B cell (primary cell): ENCODE data around the gene SHC3. TPM values are rescaled to one million over a fixed set of nuclear protein-coding genes. Genes with fewer than 3 reads are reported as not detected.

Source experiments
- ATAC-seq: fragments of 200-7000 bp; cut with Tn5 transposase; one replicate; pipeline ENCODE4 v1.10.0; 2021; ENCODE audit warnings: low read depth, mild to moderate bottlenecking, moderate number of reproducible peaks, moderate library complexity
- CTCF ChIA-PET: fragments of 350-600 bp; sonication (Branson Sonifier 250); formaldehyde crosslinking; loops from one replicate; lab custom pipeline; 2021; ENCODE audit warnings: antibody characterized with exemption, inconsistent platforms; lab: Charles Lee
- POLR2A ChIA-PET: fragments of 350-600 bp; sonication (Branson Sonifier 250); formaldehyde crosslinking; loops from one replicate; lab custom pipeline; 2021; ENCODE audit warnings: antibody characterized with exemption; lab: Charles Lee
- DNase-seq: peaks from one replicate; pipeline ENCODE4 v3.0.0; 2013
- H2AFZ ChIP-seq: 2 replicates; pipeline ENCODE4 v1.6.1; 2012; ENCODE audit warnings: mild to moderate bottlenecking, low read depth, low read length; ENCODE audit not compliant: insufficient read depth, poor library complexity, severe bottlenecking
- H3K27ac ChIP-seq, 2 donors: 1 replicate in 1 of 2; 2 replicates in 1 of 2; pipeline ENCODE4 v1.5.1; 2012 to 2013; ENCODE audit warnings: low read length in 2 of 2, mild to moderate bottlenecking in 2 of 2, moderate library complexity in 1 of 2
- H3K27me3 ChIP-seq, 4 experiments: fragments of 200-600 bp in 1 of 4; sonication (generic) in 1 of 4; replicated peaks in 1 of 4; 1 replicate in 2 of 4; 2 replicates in 2 of 4; pipeline versions ENCODE4 v1.6.1 to v1.7.0; 2013 to 2016; ENCODE audit warnings: low read length in 3 of 4, mild to moderate bottlenecking in 2 of 4, mixed read lengths in 1 of 4, moderate library complexity in 1 of 4; ENCODE audit not compliant: insufficient read depth in 4 of 4, control insufficient read depth in 3 of 4; ENCODE audit errors: control extremely low read depth in 1 of 4
- H3K36me3 ChIP-seq, 2 experiments: replicated peaks in 1 of 2; 1 replicate in 1 of 2; 2 replicates in 1 of 2; pipeline versions ENCODE4 v1.6.1 to v1.7.1; 2013; ENCODE audit warnings: low read length in 1 of 2; ENCODE audit not compliant: insufficient read depth in 2 of 2, control insufficient read depth in 1 of 2; ENCODE audit errors: control extremely low read depth in 1 of 2, extremely low read depth in 1 of 2
- H3K4me1 ChIP-seq, 2 donors: fragments of 200-600 bp in 1 of 2; sonication (generic) in 1 of 2; 1 replicate in 1 of 2; 2 replicates in 1 of 2; pipeline versions ENCODE4 v1.5.1 to v1.6.1; 2013 to 2017; ENCODE audit warnings: low read length in 2 of 2; ENCODE audit not compliant: control insufficient read depth in 2 of 2, insufficient read depth in 2 of 2
- H3K4me2 ChIP-seq: replicated peaks from 2 replicates; pipeline ENCODE3; 2012; ENCODE audit warnings: mild to moderate bottlenecking, low read depth, low read length; ENCODE audit not compliant: poor library complexity, severe bottlenecking
- H3K4me3 ChIP-seq, 5 experiments: fragments of 200-600 bp in 1 of 5; sonication (generic) in 1 of 5; 1 replicate in 3 of 5; 2 replicates in 2 of 5; pipeline versions ENCODE4 v1.5.1 to v1.7.0; 2011 to 2016; ENCODE audit warnings: low read length in 4 of 5, mild to moderate bottlenecking in 4 of 5, low read depth in 2 of 5, control low read depth in 1 of 5, moderate library complexity in 1 of 5; ENCODE audit not compliant: insufficient read depth in 1 of 5; ENCODE audit errors: control extremely low read depth in 1 of 5, extremely low read depth in 1 of 5
- H3K79me2 ChIP-seq: fragments of 200-600 bp; sonication (generic); one replicate; pipeline ENCODE4 v1.6.0; 2016; ENCODE audit warnings: low read length; ENCODE audit not compliant: control insufficient read depth, insufficient read depth
- H3K9ac ChIP-seq: fragments of 200-600 bp; sonication (generic); 2 replicates; pipeline ENCODE4 v1.6.1; 2017; ENCODE audit warnings: mild to moderate bottlenecking, low read length, moderate library complexity
- H3K9me3 ChIP-seq, 3 donors: one replicate each; pipeline versions ENCODE4 v1.6.1 to v1.7.1; 2013; ENCODE audit warnings: low read length in 2 of 3; ENCODE audit not compliant: control insufficient read depth in 2 of 3, insufficient read depth in 1 of 3; ENCODE audit errors: control extremely low read depth in 1 of 3
- H4K20me1 ChIP-seq: 2 replicates; pipeline ENCODE4 v1.6.0; 2012; ENCODE audit warnings: mild to moderate bottlenecking, low read length; ENCODE audit not compliant: insufficient read depth, control insufficient read depth, poor library complexity, severe bottlenecking
- H3K27ac Mint-ChIP-seq: one replicate; pipeline ENCODE4 v1.8.0; 2021; ENCODE audit warnings: mixed read lengths
- H3K27me3 Mint-ChIP-seq: one replicate; pipeline ENCODE4 v1.8.0; 2021; ENCODE audit warnings: mixed read lengths
- H3K4me1 Mint-ChIP-seq: one replicate; pipeline ENCODE4 v1.8.0; 2021; ENCODE audit warnings: mixed read lengths
- H3K4me3 Mint-ChIP-seq: one replicate; pipeline ENCODE4 v1.8.0; 2021; ENCODE audit warnings: mixed read lengths
- H3K9me3 Mint-ChIP-seq: one replicate; pipeline ENCODE4 v1.8.0; 2022; ENCODE audit warnings: mixed read lengths; ENCODE audit not compliant: insufficient read depth
- CTCF ChIP-seq: fragments of 200-600 bp; IDR thresholded peaks from one replicate; pipeline ENCODE4 v1.8.0; 2022; ENCODE audit warnings: antibody characterized with exemption, mild to moderate bottlenecking
- EZH2 ChIP-seq: IDR thresholded peaks from 2 replicates; pipeline ENCODE4 v1.6.1; 2012; ENCODE audit warnings: borderline replicate concordance, low read depth, mild to moderate bottlenecking, moderate library complexity, low read length; ENCODE audit not compliant: insufficient read depth, poor library complexity, severe bottlenecking
- WGBS: methylation state at CpG from one replicate; pipeline ENCODE4 v1.1.5; 2013; ENCODE audit warnings: missing lambda C conversion rate; ENCODE audit not compliant: insufficient coverage; 5-methylcytosine and 5-hydroxymethylcytosine counted together
- intact Hi-C: fragments of 100-400 bp; cut with micrococcal nuclease; formaldehyde crosslinking; loops from one replicate; pipeline ENCODE4 v1.10.0; 2022
- polyA plus RNA-seq: library from polyadenylated mRNA; depleted of rRNA; stranded (reverse); fragments of >200 nt; gene quantifications from 2 replicates; pipeline ENCODE4 v1.2.3, GENCODE V29; 2012
- total RNA-seq, 2 donors: library from RNA; stranded (reverse); fragments of 120-200 nt in 1 of 2; gene quantifications; 1 replicate in 1 of 2; 2 replicates in 1 of 2; pipeline versions ENCODE4 v1.2.3 to v1.2.4, GENCODE V29; 2013 to 2022

The SHC3 gene
- total and polyA plus RNA-seq, 2 donors (not counting 1 experiment from before 2014, with no cell fraction given), result 0.03 TPM; not detected in 1

GRCh38 chr9:88990041-88990728 is 188.4 kb downstream of the SHC3 start:
- Mint-ChIP-seq H3K27ac (no peak overlapping the region), H3K9me3 (no peaks in the 10 kb centered on the region), H3K4me3 (peak overlapping the region; percentile 62), H3K27me3 (peaks cover 64% of the 10 kb centered on the region), H3K4me1 (peaks cover 15% of the 10 kb centered on the region)
- TF ChIP-seq CTCF (no peak), EZH2 (no peak)
- Histone ChIP-seq H4K20me1 (no peaks in the 10 kb centered on the region), H3K4me3 (no peak overlapping the region), H3K36me3 (no peaks in the 10 kb centered on the region), H3K27ac (no peak overlapping the region), H3K27me3 (peaks cover 0 to 50% (median 20%) of the 10 kb centered on the region in 4 experiments), H3K79me2 (no peaks in the 10 kb centered on the region), H3K9me3 (no peaks in the 10 kb centered on the region), H2AFZ (no peak overlapping the region), H3K9ac (no peak overlapping the region), H3K4me2 (no peak overlapping the region), H3K4me1 (peaks cover 15 to 19% of the 10 kb centered on the region in 2 donors)
- CTCF ChIA-PET, result no interaction called here
- intact Hi-C loops, result no loop called here
- DNase-seq (no peak), ATAC-seq (no peak)
- POLR2A ChIA-PET, result no interaction called here
- 89% methylated on average over 23 of the region's 25 CpGs for WGBS

DNA sequence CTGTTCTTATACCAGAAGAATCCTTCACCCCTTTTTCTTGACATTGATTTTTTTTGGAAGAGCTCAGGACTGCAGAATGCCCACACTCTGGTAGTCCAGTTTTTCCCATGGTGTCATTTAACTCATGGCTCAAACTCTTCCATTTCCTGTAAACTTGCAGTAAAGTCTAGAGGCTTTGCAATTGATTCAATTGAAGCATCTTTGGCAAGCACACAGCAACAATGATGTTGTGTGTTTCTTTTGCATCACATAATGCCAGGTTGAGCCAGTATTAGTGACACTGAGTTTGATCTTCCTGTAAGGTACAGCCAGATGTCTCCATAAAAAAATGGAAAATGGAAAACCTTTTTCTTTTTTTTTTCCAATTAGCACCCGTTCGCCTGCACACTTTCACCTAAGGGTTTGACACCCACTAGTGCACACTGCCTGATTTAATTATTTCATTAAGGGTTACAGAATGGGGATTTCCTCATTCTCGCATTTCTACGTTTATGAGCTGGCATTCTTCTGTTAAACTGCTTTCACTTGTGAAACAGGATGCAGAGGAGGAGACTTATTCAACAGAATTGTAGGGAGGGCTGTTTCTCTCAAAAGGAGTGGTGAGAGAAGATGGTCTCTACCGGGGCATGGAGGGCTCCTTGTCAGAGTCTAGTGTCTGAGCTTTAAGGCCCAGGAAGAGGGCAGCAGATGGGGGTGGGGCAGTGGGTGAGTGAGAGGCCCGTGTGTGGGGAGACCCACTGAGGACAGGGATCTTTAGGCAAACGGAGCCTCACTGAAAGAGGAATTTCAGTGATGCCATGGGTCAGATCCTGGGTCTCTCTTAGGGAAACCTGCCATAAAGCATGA is 189.6 kb downstream of the SHC3 start:
- ChIA-PET POLR2A (no interaction called here), CTCF (no interaction called here)
- no peak overlapping the region for H3K27ac ChIP-seq
- peaks cover 15% of the 10 kb centered on the region for H3K4me1 Mint-ChIP-seq
- no peak overlapping the region for H3K4me3 ChIP-seq
- 30% methylated on average over 3 of the region's 7 CpGs for WGBS
- no peak for ATAC-seq
- peak overlapping the region; percentile 17 for H3K4me2 ChIP-seq
- TF ChIP-seq EZH2 (no peak), CTCF (no peak)
- H4K20me1 ChIP-seq, result no peaks in the 10 kb centered on the region
- DNase-seq, result peak; percentile 25
- H3K79me2 ChIP-seq, result no peaks in the 10 kb centered on the region
- no peaks in the 10 kb centered on the region for H3K36me3 ChIP-seq
- no peaks in the 10 kb centered on the region for H3K9me3 ChIP-seq
- intact Hi-C loops, result no loop called here
- H3K4me1 ChIP-seq, result peaks cover 15 to 19% of the 10 kb centered on the region in 2 donors
- no peaks in the 10 kb centered on the region for H3K9me3 Mint-ChIP-seq
- no peak overlapping the region for H2AFZ ChIP-seq
- H3K27me3 Mint-ChIP-seq, result peaks cover 65% of the 10 kb centered on the region
- H3K4me3 Mint-ChIP-seq, result peak overlapping the region; percentile 11
- H3K27ac Mint-ChIP-seq, result no peak overlapping the region
- no peak overlapping the region for H3K9ac ChIP-seq
- H3K27me3 ChIP-seq, result peaks cover 0 to 49% (median 18%) of the 10 kb centered on the region in 4 experiments
